WTC11 (cell line): ENCODE data around the gene PTGER3. TPM values are rescaled to one million over a fixed set of nuclear protein-coding genes. Genes with fewer than 3 reads are reported as not detected.

Source experiments
- ATAC-seq: fragments of 200-7000 bp; cut with Tn5 transposase; 2 replicates; pipeline ENCODE4 v1.10.0; 2021; ENCODE audit warnings: mild to moderate bottlenecking, moderate library complexity
- CTCF ChIA-PET: fragments of 300-600 bp; sonication (Branson Sonifier 250); formaldehyde crosslinking; loops from one replicate; lab custom pipeline; 2021; ENCODE audit warnings: antibody characterized with exemption; lab: Charles Lee
- POLR2A ChIA-PET: fragments of 350-600 bp; sonication (Branson Sonifier 250); formaldehyde crosslinking; loops from one replicate; lab custom pipeline; 2021; ENCODE audit warnings: antibody characterized with exemption; lab: Charles Lee
- DNase-seq: peaks from one replicate; pipeline ENCODE4 v3.0.0; 2021; ENCODE audit warnings: low spot score
- H3K27ac Mint-ChIP-seq: 2 replicates; pipeline ENCODE4 v1.8.0; 2021; ENCODE audit warnings: mixed read lengths
- H3K27me3 Mint-ChIP-seq: 2 replicates; pipeline ENCODE4 v1.8.0; 2021; ENCODE audit warnings: low read depth, mild to moderate bottlenecking, moderate library complexity, mixed read lengths
- H3K36me3 Mint-ChIP-seq: 2 replicates; pipeline ENCODE4 v1.8.0; 2021; ENCODE audit warnings: mixed read lengths
- H3K4me1 Mint-ChIP-seq: 2 replicates; pipeline ENCODE4 v1.8.0; 2022; ENCODE audit warnings: mixed read lengths
- H3K4me3 Mint-ChIP-seq: 2 replicates; pipeline ENCODE4 v1.8.0; 2021; ENCODE audit warnings: mild to moderate bottlenecking, moderate library complexity, mixed read lengths
- H3K9me3 Mint-ChIP-seq: 2 replicates; pipeline ENCODE4 v1.8.0; 2021; ENCODE audit warnings: mixed read lengths
- AFF4 ChIP-seq: sonication (generic); formaldehyde crosslinking; IDR thresholded peaks from 2 replicates; pipeline ENCODE4 v1.8.1; 2023; ENCODE audit warnings: mild to moderate bottlenecking, missing genetic modification reagents, borderline replicate concordance
- ARID4B ChIP-seq: sonication (generic); formaldehyde crosslinking; IDR thresholded peaks from 2 replicates; pipeline ENCODE4 v1.8.0; 2023; ENCODE audit warnings: missing genetic modification reagents, mild to moderate bottlenecking, borderline replicate concordance
- ETV6 ChIP-seq: sonication (generic); formaldehyde crosslinking; IDR thresholded peaks from 2 replicates; pipeline ENCODE4 v1.8.1; 2022; ENCODE audit warnings: mild to moderate bottlenecking, missing genetic modification reagents
- FOXP1 ChIP-seq: sonication (generic); formaldehyde crosslinking; IDR thresholded peaks from 2 replicates; pipeline ENCODE4 v1.8.0; 2022; ENCODE audit warnings: missing genetic modification reagents, mild to moderate bottlenecking, moderate library complexity, borderline replicate concordance
- FOXP4 ChIP-seq: sonication (generic); formaldehyde crosslinking; IDR thresholded peaks from 2 replicates; pipeline ENCODE4 v1.8.0; 2022; ENCODE audit warnings: mild to moderate bottlenecking, missing genetic modification reagents
- GABPB1 ChIP-seq: sonication (generic); formaldehyde crosslinking; IDR thresholded peaks from 2 replicates; pipeline ENCODE4 v1.8.1; 2023; ENCODE audit warnings: mild to moderate bottlenecking, missing genetic modification reagents
- KAT7 ChIP-seq: sonication (generic); formaldehyde crosslinking; IDR thresholded peaks from 2 replicates; pipeline ENCODE4 v1.8.1; 2023; ENCODE audit warnings: missing genetic modification reagents, mild to moderate bottlenecking, borderline replicate concordance
- MXD4 ChIP-seq: fragments of 250-450 bp; sonication (Bioruptor Pico); IDR thresholded peaks from 2 replicates; pipeline ENCODE4 v1.8.0; 2021; ENCODE audit warnings: mild to moderate bottlenecking, moderate library complexity, borderline replicate concordance
- OVOL2 ChIP-seq: fragments of 250-450 bp; sonication (Bioruptor Pico); IDR thresholded peaks from 2 replicates; pipeline ENCODE4 v1.9.0; 2021; ENCODE audit warnings: mild to moderate bottlenecking, borderline replicate concordance
- RORB ChIP-seq: fragments of 250-450 bp; sonication (Bioruptor Pico); IDR thresholded peaks from 2 replicates; pipeline ENCODE4 v1.9.0; 2021; ENCODE audit warnings: mild to moderate bottlenecking
- SMAD3 ChIP-seq: sonication (generic); formaldehyde crosslinking; IDR thresholded peaks from 2 replicates; pipeline ENCODE4 v1.8.0; 2022; ENCODE audit warnings: missing genetic modification reagents, mild to moderate bottlenecking, borderline replicate concordance
- SP1 ChIP-seq: sonication (generic); formaldehyde crosslinking; conservative IDR thresholded peaks from 2 replicates; pipeline ENCODE4 v1.8.1; 2022; ENCODE audit warnings: missing genetic modification reagents
- TCF7 ChIP-seq: sonication (generic); formaldehyde crosslinking; IDR thresholded peaks from 2 replicates; pipeline ENCODE4 v1.8.0; 2022; ENCODE audit warnings: mild to moderate bottlenecking, low read depth, missing genetic modification reagents, moderate library complexity
- USF2 ChIP-seq: sonication (generic); formaldehyde crosslinking; IDR thresholded peaks from 2 replicates; pipeline ENCODE4 v1.8.1; 2023; ENCODE audit warnings: mild to moderate bottlenecking, missing genetic modification reagents, moderate library complexity
- ZNF232 ChIP-seq: sonication (generic); formaldehyde crosslinking; IDR thresholded peaks from 2 replicates; pipeline ENCODE4 v1.8.0; 2022; ENCODE audit warnings: mild to moderate bottlenecking, missing genetic modification reagents
- ZNF512 ChIP-seq: sonication (generic); formaldehyde crosslinking; IDR thresholded peaks from 2 replicates; pipeline ENCODE4 v1.8.1; 2022; ENCODE audit warnings: missing genetic modification reagents, borderline replicate concordance
- total RNA-seq: library from RNA; stranded (reverse); gene quantifications from 3 replicates; pipeline ENCODE4 v1.2.3, GENCODE V29; 2021
- TF ChIP-seq, protein P1 (sequence below): sonication (generic); formaldehyde crosslinking; IDR thresholded peaks from 2 replicates; pipeline ENCODE4 v1.8.1; 2023; ENCODE audit warnings: mild to moderate bottlenecking, missing genetic modification reagents
- TF ChIP-seq, protein P2 (sequence below): fragments of 250-450 bp; sonication (Bioruptor Pico); IDR thresholded peaks from 2 replicates; pipeline ENCODE4 v1.9.0; 2021; ENCODE audit warnings: mild to moderate bottlenecking
- TF ChIP-seq, protein P3 (sequence below): fragments of 250-450 bp; sonication (Bioruptor Pico); conservative IDR thresholded peaks from 2 replicates; pipeline ENCODE4 v1.9.0; 2021; ENCODE audit warnings: mild to moderate bottlenecking

Gene PTGER3
- total RNA-seq, 1 experiment from 2014 or later, result 0.50 TPM

DNA sequence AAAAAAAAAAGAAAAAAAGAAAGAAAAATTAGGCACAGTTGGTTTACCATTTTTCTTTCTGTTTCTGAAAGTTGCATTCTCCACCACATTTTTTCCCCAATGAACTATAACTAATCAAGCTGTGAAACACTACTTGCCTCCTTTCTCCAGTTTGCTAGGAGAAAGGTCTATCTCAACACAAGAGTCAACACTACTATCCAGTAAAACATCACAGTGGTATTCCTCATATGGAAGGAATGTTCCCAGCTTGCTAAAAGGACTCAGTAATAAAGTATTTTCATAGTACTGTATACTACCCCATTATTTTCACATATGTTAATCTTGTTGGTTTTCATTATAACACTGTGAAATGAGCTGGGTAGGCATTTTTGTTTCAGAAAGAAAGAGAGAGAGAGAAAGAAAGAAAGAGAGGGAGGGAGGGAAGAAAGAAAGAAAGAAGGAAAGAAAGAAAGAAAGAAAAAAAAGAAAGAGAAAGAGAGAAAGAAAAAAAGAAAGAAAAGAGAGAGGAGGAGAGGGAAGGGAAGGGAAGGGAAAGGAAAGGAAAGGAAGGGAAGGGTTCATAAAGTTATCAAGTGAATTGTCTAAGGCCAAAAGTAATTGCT is 7.9 kb downstream of the PTGER3 start:
- H3K27ac Mint-ChIP-seq, result no peak overlapping the region
- H3K4me3 Mint-ChIP-seq, result no peak overlapping the region
- CTCF ChIA-PET, result no interaction called here
- ATAC-seq, result no peak
- no peaks in the 10 kb centered on the region; the same call in 1 of the 2 replicates for H3K27me3 Mint-ChIP-seq
- H3K4me1 Mint-ChIP-seq, result no peaks in the 10 kb centered on the region
- no peaks in the 10 kb centered on the region for H3K36me3 Mint-ChIP-seq
- TF ChIP-seq ZNF232 (CRISPR knock-in tag) (no peak), KAT7 (no peak), SMAD3 (CRISPR knock-in tag) (no peak), AFF4 (no peak), MXD4 (CRISPR knock-in tag) (no peak), OVOL2 (no peak), ZNF512 (CRISPR knock-in tag) (no peak), FOXP4 (CRISPR knock-in tag) (no peak), FOXP1 (no peak), USF2 (no peak), ARID4B (no peak), GABPB1 (CRISPR knock-in tag) (no peak), TCF7 (no peak), ETV6 (CRISPR knock-in tag) (no peak), SP1 (CRISPR knock-in tag) (no peak), RORB (CRISPR knock-in tag) (no peak)
- TF ChIP-seq, protein P1, sequence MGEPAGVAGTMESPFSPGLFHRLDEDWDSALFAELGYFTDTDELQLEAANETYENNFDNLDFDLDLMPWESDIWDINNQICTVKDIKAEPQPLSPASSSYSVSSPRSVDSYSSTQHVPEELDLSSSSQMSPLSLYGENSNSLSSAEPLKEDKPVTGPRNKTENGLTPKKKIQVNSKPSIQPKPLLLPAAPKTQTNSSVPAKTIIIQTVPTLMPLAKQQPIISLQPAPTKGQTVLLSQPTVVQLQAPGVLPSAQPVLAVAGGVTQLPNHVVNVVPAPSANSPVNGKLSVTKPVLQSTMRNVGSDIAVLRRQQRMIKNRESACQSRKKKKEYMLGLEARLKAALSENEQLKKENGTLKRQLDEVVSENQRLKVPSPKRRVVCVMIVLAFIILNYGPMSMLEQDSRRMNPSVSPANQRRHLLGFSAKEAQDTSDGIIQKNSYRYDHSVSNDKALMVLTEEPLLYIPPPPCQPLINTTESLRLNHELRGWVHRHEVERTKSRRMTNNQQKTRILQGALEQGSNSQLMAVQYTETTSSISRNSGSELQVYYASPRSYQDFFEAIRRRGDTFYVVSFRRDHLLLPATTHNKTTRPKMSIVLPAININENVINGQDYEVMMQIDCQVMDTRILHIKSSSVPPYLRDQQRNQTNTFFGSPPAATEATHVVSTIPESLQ (CRISPR knock-in tag), result no peak
- TF ChIP-seq, protein P2, sequence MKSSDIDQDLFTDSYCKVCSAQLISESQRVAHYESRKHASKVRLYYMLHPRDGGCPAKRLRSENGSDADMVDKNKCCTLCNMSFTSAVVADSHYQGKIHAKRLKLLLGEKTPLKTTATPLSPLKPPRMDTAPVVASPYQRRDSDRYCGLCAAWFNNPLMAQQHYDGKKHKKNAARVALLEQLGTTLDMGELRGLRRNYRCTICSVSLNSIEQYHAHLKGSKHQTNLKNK, result no peak
- TF ChIP-seq, protein P3, sequence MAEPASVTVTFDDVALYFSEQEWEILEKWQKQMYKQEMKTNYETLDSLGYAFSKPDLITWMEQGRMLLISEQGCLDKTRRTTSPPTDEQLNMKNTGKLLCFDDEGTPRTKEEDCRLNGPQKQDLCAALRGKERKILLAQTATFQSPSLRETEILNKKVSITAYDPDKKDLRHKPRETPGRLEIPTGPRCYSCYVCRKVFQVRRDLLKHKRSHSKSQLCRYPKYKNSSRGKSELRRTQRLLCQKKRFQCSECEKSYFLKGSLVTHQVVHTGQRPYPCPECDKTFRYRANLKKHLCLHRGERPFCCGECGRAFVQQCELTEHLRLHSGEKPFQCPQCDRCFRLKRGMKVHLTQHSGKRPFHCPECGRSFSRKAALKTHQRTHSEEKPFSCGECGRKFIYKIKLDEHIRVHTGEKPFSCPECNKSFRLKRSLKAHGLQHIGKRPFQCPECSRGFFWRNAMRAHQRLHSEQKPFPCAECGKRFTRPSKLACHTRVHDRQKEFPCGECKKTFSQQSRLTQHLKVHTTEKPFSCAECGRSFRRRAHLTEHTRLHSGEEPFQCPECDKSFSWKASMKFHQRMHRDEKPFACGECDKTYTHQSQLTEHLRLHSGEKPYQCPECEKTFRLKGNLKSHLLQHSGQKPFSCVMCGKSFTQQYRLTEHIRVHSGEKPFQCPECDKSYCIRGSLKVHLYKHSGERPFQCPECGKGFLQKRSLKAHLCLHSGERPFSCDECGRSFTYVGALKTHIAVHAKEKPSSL (CRISPR knock-in tag), result no peak
- TF ChIP-seq, all 79 proteins: peak for 0
- H3K9me3 Mint-ChIP-seq, result no peaks in the 10 kb centered on the region
- POLR2A ChIA-PET, result no interaction called here
- DNase-seq, result no peak
